GM18499 (cell line): ENCODE data around the gene TRAF3IP3.
A peak's percentile ranks its signal among the peaks of the same experiment; 100 is the strongest.

Experiments used
- ATAC-seq: cut with Tn5 transposase; IDR thresholded peaks from one replicate; pipeline ENCODE4 v1.9.1; 2021; ENCODE audit warnings: moderate number of reproducible peaks; ENCODE audit not compliant: insufficient read depth, unreplicated experiment

The TRAF3IP3 gene

GRCh38 chr1:209766051-209766450, 10.2 kb downstream of the TRAF3IP3 start:
- no peak for ATAC-seq

DNA sequence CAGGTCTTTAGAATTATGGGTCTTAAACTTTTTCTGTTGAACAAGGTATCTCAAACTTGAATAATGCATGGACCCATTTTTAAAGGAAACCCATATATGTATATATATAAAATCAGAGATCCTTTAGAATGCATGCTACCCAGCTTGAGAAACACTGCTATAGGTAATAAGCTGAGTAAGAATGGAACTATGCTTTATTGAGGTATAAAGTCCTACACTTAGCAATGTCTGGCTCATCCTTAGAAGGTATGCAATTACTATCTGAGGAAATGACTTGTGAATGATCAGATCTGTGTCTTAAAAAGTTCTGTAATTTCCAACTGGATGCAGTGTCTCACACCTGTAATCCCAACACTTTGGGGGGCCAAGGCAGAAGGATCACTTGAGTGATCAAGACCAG, 11.2 kb downstream of the TRAF3IP3 start:
- no peak for ATAC-seq

GRCh38 chr1:209767706-209768105, 11.9 kb downstream of the TRAF3IP3 start:
- no peak for ATAC-seq

DNA sequence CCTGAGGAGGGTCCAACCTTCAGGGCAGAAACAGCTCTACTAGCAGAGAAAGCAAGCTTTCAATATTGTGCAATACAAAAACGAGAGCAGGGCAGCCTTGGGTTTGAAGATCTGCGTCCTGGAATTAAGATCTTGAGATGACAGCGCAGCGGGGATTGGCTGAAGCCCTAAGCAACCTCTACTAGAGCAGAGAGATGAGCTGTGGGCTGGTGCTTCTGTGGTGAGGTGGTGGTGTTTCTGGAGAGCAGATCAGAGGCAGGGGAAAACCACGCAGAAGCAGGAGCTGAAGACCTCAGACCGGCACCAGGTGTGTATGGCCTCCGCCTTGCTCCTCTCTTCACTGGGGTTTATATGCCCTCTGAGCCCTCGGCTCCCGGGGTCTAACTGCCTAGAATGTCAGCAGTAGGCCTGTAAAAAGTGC, 12.5 kb downstream of the TRAF3IP3 start:
- peak; percentile 84 for ATAC-seq

DNA sequence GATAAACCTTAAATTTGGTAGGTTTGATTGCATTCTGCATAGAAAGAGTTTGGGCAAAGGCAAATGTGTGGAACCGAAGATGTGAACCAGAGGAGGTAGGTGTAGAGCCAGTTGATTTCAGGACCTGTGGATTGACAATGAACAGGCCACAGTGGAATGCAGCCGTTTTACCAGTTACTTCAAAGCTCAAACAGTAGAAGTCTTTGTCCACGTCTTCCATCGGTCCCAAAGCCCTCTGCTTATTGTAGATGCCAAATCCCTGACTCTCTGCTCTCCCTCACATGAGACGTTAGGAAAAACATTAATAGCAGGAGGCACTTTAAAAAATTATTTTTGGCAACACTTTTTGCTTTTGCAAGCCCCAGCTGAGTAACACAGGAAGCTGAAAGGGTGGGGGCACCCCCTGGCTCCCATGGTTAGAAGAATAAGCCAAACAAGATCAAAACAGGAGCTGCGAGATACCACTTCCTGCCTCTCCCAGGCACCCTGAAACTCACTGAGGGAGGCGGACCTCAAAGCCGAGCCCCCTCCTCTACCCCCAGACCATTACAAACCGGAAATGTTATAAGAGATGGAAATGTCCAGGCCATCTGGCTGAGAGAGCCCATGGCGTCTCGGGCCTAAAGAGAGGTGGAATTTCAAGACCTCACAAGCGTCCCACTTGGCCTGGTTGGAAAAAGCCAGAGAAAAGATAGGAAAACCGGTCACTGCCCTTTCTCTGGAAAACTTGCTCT, 13.5 kb downstream of the TRAF3IP3 start:
- ATAC-seq = peak; percentile 54

DNA sequence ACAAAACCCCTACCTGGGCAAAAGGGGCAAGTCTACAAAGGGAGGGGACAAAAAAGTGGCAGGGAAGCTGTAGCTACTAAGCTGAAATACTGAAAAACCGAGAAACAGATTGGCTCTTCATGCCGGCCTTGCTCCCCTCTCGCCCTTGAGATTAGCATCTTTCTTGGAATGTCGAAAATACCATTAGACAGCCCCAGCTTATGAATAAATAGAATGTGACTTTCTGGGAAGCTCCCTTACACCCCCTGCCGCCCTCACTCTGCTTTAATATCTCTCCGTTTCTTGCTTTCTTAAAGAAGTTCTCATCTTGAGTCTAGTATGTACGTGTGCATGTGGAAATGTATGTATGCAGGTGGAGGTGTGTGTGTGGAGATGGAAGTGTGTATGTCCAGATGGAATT, 14.1 kb downstream of the TRAF3IP3 start:
- no peak for ATAC-seq

GRCh38 chr1:209770636-209771415, 15.0 kb downstream of the TRAF3IP3 start:
- no peak for ATAC-seq

DNA sequence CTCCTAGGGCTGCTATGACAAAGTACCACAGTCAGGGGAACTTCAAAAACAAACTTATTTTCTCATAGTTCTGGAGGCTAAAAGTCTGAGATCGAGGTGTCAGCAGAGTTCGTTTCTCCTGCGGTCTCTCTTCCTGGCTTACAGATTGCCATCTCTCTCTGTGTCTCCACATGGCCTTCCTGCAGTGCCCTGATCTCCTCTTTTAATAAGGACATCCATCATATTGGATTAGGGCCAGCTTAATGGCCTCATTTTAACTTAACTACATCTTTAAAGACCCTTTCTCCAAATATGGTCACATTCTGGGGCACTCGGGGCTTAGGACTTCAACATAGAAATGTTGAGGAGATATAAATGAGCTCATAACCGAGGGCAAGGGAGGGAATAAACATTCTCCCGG, 16.3 kb downstream of the TRAF3IP3 start:
- ATAC-seq = no peak

DNA sequence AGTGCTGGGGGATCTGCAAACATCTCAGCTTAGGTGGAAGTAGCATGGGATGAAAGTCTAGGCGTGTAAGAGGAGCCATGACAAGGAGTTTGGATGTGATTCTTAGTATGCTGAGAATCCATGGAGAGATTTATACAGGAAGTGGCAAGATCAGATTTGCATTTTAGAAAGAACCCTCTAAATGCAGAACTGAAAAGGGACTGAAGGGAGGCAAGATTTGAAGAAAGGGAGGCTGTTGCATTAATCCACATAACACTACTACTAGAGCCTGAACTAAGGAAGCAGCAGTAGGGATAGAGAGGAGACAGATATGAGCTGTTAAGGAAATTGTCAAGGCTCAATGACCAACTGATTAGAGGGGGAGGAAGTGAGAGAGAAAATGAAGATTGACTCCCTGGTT, 18.7 kb downstream of the TRAF3IP3 start:
- peak; percentile 43 for ATAC-seq

DNA sequence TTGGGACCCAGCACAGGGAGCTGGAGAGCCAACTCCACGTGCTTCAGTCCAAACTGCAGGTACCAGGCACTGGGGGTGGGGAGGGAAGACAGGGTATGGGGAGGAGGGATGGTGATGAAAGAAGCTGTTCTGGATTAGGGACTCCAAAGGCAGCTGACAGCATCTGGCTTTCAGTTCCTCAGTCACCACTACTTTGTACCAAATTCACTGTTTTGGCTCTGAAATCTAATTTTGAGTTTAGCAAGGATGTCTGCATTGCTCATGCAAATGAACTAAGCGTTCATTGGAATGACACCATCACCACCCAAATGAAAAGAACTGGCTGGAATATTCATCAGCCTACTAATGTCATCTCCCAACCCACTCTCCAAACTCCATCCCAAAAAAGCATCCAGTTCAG, 19.8 kb downstream of the TRAF3IP3 start:
- ATAC-seq = no peak

- no peak for ATAC-seq
Measured at GRCh38 chr1:209777587-209777986, 21.7 kb downstream of the TRAF3IP3 start.

DNA sequence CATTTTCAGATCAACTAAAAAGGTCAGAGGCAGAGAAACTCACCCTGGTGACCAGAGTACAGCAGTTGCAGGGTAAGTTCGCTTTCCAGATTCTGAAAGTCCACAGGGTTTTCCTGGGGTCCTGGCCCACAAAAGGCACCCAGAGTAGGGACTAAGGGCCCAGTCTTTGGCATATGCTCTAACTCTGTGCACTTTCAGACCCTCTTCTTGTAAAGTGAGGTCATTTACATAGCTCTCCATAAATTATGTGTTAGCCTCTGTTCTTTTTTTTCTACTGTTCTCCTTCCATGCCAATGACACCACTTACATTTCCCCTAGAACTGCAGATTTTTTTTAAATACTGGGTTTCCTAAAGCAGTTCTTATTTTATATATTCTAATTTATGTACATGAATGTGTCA, 22.2 kb downstream of the TRAF3IP3 start:
- no peak for ATAC-seq

GRCh38 chr1:209780268-209780667, 24.4 kb downstream of the TRAF3IP3 start:
- ATAC-seq = no peak

DNA sequence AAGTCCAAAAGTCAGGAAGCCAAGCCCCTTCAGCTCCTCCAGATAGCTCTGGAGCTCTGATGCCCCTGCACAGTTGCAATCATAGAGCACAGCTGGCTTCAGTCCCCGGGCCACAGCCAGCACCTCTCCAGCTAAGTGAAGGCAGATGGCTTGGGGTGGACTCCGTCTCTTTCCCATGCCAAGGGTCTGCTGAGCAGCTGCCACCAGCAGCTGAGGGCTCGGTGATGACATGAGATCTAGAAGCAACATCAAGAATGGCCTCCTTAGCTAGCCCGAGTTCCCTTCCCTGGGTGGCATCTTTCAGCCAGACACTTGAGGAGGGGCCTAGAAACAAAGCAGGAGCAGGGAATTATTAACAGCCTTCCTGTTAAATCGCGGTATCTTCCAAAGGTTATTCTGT, 27.5 kb downstream of the TRAF3IP3 start:
- no peak for ATAC-seq

GRCh38 chr1:209784265-209785169, 28.7 kb downstream of the TRAF3IP3 start, which contains the start of gene C1orf74:
Gene C1orf74, minus strand, starts transcription at chr1:209784559. Its CDS starts 925 bp downstream, at chr1:209783634.
- ATAC-seq = peak; percentile 84

GRCh38 chr1:209785592-209785991, 29.7 kb downstream of the TRAF3IP3 start:
- no peak for ATAC-seq

DNA sequence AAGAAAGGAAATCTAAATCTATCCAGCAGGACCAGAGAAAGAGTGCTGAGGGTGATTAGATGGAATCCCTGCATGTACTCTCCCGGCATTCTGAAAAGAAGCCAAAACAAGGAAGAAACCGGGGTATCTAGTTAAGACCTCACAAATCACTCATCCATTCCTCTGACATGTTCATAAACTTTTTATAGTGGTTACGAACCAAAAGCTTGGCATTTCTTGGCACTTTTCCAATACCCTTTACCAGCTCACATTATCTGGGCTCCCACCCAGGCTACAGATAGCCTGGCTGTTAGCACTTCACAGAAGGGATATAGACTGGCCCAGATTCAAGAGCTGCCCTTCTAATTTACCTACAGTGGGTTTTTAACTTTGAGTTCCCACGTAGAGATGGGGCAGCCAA, 30.3 kb downstream of the TRAF3IP3 start:
- no peak for ATAC-seq

GRCh38 chr1:209787551-209787950, 31.7 kb downstream of the TRAF3IP3 start:
- ATAC-seq = no peak

- no peak for ATAC-seq
Measured at GRCh38 chr1:209789245-209789644, 33.4 kb downstream of the TRAF3IP3 start.

GRCh38 chr1:209790286-209791193, 34.7 kb downstream of the TRAF3IP3 start:
- ATAC-seq = no peak
